SK-N-MC (cell line): ENCODE measurements around the gene GMDS.

Experiments used
- EZH2 ChIP-seq: fragments of 200-600 bp; sonication (generic); IDR thresholded peaks from one replicate; pipeline ENCODE4 v1.6.1; 2017; ENCODE audit warnings: antibody characterized with exemption
- FOXP2 ChIP-seq: optimal IDR thresholded peaks from 2 replicates; pipeline ENCODE3; 2011; ENCODE audit warnings: mild to moderate bottlenecking, moderate library complexity; ENCODE audit not compliant: insufficient read depth; ENCODE audit errors: extremely low read length, control extremely low read depth
- POLR2AphosphoS5 ChIP-seq: IDR thresholded peaks from 2 replicates; pipeline ENCODE4 v1.6.1; 2012; ENCODE audit warnings: mild to moderate bottlenecking, low read depth, low read length, borderline replicate concordance

DNA sequence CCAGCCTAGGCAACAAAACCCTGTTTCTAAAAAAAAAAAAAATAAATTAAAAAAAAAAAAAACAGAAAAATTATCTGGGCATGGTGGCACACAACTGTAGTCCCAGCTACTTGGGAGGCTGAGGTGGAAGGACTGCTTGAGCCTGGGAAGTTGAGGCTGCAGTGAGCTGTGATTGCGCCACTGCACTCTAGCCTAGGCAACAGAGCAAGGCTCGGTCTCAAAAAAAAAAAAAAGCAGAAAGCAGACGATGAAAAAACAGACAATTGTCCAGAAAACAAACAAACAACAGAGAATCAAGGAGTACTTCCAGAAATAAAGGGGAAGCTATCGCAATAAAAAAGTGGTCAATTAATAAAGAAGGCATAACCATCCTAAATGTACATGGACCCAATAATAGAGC lies 229.4 kb downstream of the GMDS start:
- TF ChIP-seq POLR2AphosphoS5: no peak
- no peak for TF ChIP-seq EZH2
- TF ChIP-seq FOXP2: no peak
